Jurkat, Clone E6-1 (cell line): ENCODE results near the gene ZNF491. TPM values are rescaled to one million over a fixed set of nuclear protein-coding genes. Genes with fewer than 3 reads are reported as not detected.
"Not testable (repeated sequence)": the region's sequence is repeated elsewhere in the genome, so short reads cannot be mapped to it uniquely, and the experiment has no call there.

Experiments
- DNase-seq: peaks from one replicate; pipeline ENCODE4 v3.0.0-alpha.2; 2011; ENCODE audit warnings: low read depth, low spot score
- H3K4me3 ChIP-seq: 2 replicates; pipeline ENCODE4 v1.5.1; 2011; ENCODE audit warnings: mild to moderate bottlenecking, low read length, control low read depth, moderate library complexity
- polyA plus RNA-seq: library from polyadenylated mRNA; unstranded; fragments of >200 nt; gene quantifications from one replicate; pipeline ENCODE4 v1.2.1, GENCODE V29; 2012; ENCODE audit warnings: missing spikeins; ENCODE audit not compliant: insufficient read length, insufficient read depth

Gene ZNF491
- polyA plus RNA-seq, result 0.91 TPM

DNA sequence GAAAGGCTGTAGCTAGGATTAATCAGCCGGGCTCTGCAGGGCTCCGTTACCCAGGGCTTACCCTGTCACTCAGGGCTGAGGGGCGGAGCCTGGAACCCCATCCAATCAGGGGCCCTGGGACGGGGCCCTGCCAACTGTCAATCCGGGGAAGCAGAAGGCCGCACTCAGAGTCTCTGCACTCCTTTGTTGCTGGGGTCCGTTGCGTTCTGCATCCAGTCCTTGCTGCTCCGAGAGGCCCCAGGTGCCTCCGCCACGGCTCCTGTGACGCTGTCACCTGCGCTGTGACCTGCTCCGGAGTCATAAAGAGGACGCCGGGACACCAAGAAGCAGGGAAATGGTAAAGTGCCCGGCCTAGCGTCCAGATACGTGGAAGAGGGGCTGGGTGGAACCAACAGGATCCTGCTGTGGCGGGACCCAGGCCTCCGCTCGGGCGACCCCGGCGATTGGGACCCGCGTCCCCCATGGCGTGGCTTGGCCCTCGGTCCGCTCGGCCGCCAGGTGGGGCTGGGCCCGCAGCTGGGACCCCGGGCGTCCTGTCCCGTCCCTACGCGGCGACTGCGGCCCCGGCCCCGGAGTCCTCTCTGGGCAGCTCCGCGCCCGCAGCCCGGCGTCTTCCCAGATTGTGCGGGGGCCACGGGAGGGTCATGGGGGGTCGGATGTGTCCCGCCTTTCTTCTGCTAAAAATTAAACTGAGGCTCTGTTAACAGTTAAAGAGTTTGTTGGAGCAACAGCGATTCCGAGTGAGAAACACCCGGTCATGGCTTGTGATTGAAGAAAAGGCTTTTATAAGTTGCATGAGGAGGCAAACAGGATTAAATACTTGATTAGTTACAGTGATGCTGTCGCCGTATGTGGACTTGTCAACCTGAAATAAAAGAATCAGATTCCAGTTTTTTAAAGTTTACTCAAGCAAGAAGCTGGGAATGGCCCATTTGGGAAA is at the start of gene ZNF491:
Gene ZNF491, plus strand, starts transcription at position 133 of the 940 bp plus-strand sequence. CDS start 7,431 bp downstream, outside the sequence.
- H3K4me3 ChIP-seq, result peak within 1 kb of the TSS; percentile 88
- peak; percentile 91 for DNase-seq

DNA sequence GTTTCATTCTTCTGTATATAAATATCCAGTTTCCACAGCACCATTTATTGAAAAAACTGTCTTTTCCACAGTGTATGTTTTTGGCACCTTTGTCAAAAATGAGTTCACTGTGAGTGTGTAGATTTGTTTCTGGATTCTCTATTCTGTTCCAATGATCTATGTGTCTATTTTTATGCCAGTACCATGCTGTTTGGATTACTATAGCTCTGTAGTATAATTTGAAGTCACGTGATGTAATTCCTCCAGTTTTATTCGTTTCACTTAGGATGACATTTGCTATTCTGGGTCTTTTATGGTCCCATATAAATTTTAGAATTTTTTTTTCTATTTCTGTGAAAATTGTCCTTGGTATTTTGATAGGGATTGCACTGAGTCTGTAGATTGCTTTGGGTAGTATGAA is 48.6 kb upstream of the ZNF491 start:
- H3K4me3 ChIP-seq, result no peak overlapping the region
- no peak for DNase-seq

GRCh38 chr19:11752244-11752736 is 46.0 kb upstream of the ZNF491 start:
- no peak overlapping the region for H3K4me3 ChIP-seq
- DNase-seq, result no peak

GRCh38 chr19:11754663-11755062 is 43.7 kb upstream of the ZNF491 start:
- no peak overlapping the region for H3K4me3 ChIP-seq
- DNase-seq, result no peak

DNA sequence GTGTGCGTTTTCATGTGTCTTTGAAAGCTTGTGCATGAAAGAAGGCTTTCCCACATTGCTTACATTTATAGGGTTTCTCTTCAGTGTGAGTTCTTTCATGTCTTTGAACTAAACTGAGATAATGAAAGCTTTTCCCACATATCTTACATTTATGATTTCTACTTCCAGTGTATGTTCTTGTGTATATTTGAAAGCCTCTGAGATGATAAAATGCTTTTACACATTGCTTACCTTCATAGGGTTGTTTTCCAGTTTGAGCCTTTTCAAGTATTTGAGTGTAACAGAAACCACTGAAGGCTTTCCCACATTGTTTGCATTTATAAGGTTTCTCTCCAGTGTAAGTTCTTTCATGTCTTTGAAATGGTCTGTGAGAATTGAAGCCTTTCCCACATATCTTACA is 41.4 kb upstream of the ZNF491 start:
- no peak for DNase-seq
- H3K4me3 ChIP-seq, result no peak overlapping the region

DNA sequence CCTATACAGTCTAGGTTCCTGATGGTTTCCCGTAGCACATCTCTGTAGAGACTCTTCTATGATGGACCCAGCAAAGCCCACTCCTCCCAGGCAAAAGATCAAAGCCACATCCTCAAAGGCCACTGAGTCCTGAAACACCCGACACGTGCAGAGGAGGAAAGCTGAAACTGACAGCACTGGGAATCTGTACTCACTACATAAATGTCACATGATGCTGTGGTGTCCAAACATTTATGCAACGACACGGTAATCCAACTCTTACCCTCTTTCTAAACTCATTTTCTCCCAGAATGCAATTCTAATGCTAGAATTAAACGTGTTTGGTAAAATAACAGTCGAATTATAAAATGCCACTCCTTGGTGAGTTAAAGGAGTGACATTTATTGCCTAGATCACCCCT is 38.5 kb upstream of the ZNF491 start:
- no peak overlapping the region for H3K4me3 ChIP-seq
- DNase-seq, result no peak

DNA sequence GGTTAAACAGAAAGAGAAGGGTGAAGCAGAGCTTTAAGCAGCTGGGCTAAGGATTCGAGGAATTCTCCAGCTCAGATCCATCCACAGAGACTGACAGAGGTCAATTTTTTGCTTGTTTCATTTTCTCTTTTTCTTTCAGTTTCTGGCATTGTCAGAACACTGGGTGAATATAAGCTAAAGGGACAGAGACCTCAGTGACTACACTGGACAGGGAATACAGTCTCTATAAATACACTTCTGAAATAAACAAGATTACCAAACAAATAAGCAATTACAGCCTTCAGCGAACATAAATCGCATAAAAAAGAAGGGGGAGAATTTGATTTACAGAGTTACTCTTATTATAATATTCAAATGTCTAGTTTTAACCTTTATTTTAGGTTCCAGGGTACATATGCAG is 35.2 kb upstream of the ZNF491 start:
- no peak overlapping the region for H3K4me3 ChIP-seq

DNA sequence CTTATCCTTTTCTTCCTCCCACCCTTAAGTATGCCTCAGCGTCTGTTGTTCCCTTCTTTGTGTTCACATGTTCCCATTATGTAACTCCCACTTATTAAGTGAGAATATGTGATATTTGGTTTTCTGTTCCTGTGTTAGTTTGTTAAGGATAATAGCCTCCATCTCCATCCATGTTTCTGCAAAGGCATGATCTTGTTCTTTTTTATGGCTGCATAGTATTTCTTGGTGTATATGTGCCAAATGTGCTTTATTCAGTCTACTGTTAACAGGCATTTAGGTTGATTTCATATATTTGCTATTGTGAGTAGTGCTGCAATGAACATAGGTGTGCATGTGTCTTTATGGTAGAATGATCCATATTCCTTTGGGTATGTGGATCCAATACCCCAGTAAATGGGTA is 34.7 kb upstream of the ZNF491 start:
- no peak overlapping the region for H3K4me3 ChIP-seq
- no peak for DNase-seq

More for the DNA sequence above, 35.2 kb upstream of the ZNF491 start:
- DNase-seq, result no peak

GRCh38 chr19:11766597-11767591 is 31.4 kb upstream of the ZNF491 start, which contains the start of gene ZNF441:
Gene ZNF441 (plus strand): TSS chr19:11767000. CDS start chr19:11767194, 194 bp downstream.
- no peak for DNase-seq
- H3K4me3 ChIP-seq, result no peak within 1 kb of the TSS

GRCh38 chr19:11767633-11768133 is 30.6 kb upstream of the ZNF491 start:
- H3K4me3 ChIP-seq, result no peak overlapping the region
- DNase-seq, result no peak

DNA sequence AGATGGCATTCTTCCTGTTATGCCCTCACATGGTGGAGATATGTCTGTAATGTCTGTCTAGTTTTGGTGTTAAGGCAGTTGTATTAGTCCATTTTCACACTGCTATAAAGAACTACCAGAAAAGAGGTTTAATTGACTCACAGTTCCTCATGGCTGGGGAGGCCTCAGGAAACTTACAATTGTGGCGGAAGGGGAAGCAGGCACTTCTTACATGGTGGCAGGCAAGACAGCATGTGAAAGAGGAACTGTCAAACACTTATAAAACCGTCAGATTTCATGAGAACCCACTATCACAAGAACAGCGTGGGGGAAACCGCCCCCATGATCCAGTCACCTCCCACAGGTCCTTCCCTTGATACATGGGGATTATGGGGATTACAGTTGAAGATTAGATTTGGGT is 28.3 kb upstream of the ZNF491 start:
- no peak overlapping the region for H3K4me3 ChIP-seq
- no peak for DNase-seq

DNA sequence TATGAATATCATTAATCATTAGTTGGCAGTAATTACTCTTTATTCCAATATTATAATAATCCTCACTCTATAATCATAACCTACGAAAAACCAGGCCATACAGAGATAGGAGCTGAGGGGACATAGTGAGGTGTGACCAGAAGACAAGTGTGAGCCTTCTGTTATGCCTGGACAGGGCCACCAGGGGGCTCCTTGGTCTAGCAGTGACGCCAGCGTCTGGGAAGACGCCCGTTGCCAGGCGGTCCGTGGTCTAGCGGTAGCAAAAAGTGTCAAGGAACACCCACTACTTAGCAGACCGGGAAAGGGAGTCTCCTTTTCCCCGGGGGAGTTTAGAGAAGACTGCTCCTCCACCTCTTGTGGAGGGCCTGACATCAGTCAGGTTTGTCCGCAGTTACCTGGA is 26.8 kb upstream of the ZNF491 start:
- not testable (repeated sequence) for H3K4me3 ChIP-seq, DNase-seq

DNA sequence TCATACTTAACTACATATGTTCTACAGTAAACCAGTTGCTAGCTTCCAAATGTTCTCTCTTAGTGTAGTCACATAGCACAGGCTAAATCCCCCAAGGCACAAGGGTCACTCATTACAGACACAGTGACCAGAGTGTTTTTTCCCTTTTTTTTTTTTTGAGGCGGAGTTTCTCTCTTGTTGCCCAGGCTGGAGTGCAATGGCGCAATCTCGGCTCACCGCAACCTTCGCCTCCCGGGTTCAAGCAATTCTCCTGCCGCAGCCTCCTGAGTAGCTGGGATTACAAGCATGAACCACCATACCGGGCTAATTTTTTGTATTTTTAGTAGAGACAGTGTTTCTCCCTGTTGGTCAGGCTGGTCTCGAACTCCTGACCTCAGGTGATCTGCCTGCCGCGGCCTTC is 21.7 kb upstream of the ZNF491 start:
- not testable (repeated sequence) for H3K4me3 ChIP-seq, DNase-seq

DNA sequence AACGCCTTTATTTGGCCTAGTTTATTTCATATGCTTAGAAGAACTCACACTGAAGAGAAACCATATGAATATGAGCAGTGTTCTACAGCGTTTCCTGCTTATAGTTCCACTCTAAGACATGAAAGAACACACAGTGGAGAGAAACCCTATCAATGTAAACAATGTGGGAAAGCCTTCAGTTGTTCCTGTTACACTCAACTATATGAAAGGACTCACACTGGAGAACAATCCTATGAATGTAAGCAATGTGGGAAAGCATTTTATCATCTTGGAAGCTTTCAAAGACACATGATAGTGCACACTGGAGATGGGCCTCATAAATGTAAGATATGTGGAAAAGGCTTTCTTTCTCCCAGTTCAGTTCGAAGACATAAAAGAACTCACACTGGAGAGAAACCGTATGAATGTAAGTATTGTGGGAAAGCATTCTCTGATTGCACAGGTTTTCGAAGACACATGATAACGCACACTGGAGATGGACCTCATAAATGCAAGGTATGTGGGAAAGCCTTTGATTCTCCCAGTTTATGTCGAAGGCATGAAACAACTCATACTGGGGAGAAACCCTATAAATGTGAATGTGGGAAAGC is 17.8 kb upstream of the ZNF491 start:
- H3K4me3 ChIP-seq, result no peak overlapping the region
- DNase-seq, result no peak

GRCh38 chr19:11781295-11782057 is 16.8 kb upstream of the ZNF491 start:
- DNase-seq, result no peak
- no peak overlapping the region for H3K4me3 ChIP-seq

- DNase-seq, result no peak
- no peak overlapping the region for H3K4me3 ChIP-seq
These were observed 14.6 kb upstream of the ZNF491 start for GRCh38 chr19:11783767-11784166.

- H3K4me3 ChIP-seq, result no peak overlapping the region
- DNase-seq, result no peak
These were observed 14.0 kb upstream of the ZNF491 start for GRCh38 chr19:11784356-11784755.

GRCh38 chr19:11787536-11787935 is 10.8 kb upstream of the ZNF491 start:
- DNase-seq, result no peak
- no peak overlapping the region for H3K4me3 ChIP-seq
